H1 (cell line): ENCODE measurements around the gene MBP. TPM values are rescaled to one million over a fixed set of nuclear protein-coding genes. Genes with fewer than 3 reads are reported as not detected.

Experiments
- CTCF ChIA-PET: fragments of 300-600 bp; sonication (Branson Sonifier 250); formaldehyde crosslinking; loops from one replicate; lab custom pipeline; 2021; ENCODE audit not compliant: partially characterized antibody; lab: Charles Lee
- POLR2A ChIA-PET: fragments of 300-600 bp; sonication (Branson Sonifier 250); formaldehyde crosslinking; loops from one replicate; lab custom pipeline; 2021; ENCODE audit warnings: inconsistent platforms; ENCODE audit not compliant: partially characterized antibody; lab: Charles Lee
- DNase-seq, 2 experiments: peaks; one replicate each; pipeline versions ENCODE4 v3.0.0 to v3.0.0-alpha.2; 2010 to 2022; ENCODE audit warnings: low spot score in 2 of 2, low read depth in 1 of 2, mixed read lengths in 1 of 2
- FAIRE-seq: peaks from 2 replicates; lab custom pipeline; 2011; peaks lifted over from hg19 to GRCh38; lab: Jason Lieb, UNC
- H2AFZ ChIP-seq: 2 replicates; pipeline ENCODE4 v1.8.1; 2012; ENCODE audit warnings: low read length, inconsistent platforms
- H2AK5ac ChIP-seq: 2 replicates; pipeline ENCODE4 v1.6.1; 2013; ENCODE audit warnings: low read depth, low read length
- H2BK120ac ChIP-seq: replicated peaks from 2 replicates; pipeline ENCODE3; 2013; ENCODE audit warnings: low read depth, low read length, inconsistent platforms
- H2BK12ac ChIP-seq: 2 replicates; pipeline ENCODE4 v1.6.1; 2013; ENCODE audit warnings: low read depth, low read length
- H2BK15ac ChIP-seq: 2 replicates; pipeline ENCODE4 v1.6.1; 2013; ENCODE audit warnings: low read length
- H2BK20ac ChIP-seq: 2 replicates; pipeline ENCODE4 v1.6.1; 2013; ENCODE audit warnings: low read length
- H2BK5ac ChIP-seq: 2 replicates; pipeline ENCODE4 v1.6.1; 2013; ENCODE audit warnings: low read depth, low read length
- H3K14ac ChIP-seq: 2 replicates; pipeline ENCODE4 v1.6.1; 2013; ENCODE audit warnings: inconsistent platforms; ENCODE audit not compliant: insufficient read length
- H3K18ac ChIP-seq: 2 replicates; pipeline ENCODE4 v1.6.1; 2013; ENCODE audit warnings: low read length; ENCODE audit errors: extremely low read depth
- H3K23ac ChIP-seq: 2 replicates; pipeline ENCODE4 v1.6.1; 2013; ENCODE audit warnings: inconsistent platforms; ENCODE audit not compliant: insufficient read length
- H3K23me2 ChIP-seq: 2 replicates; pipeline ENCODE4 v1.6.1; 2013; ENCODE audit warnings: low read depth, low read length
- H3K27ac ChIP-seq: 2 replicates; pipeline ENCODE4 v1.6.1; 2011; ENCODE audit warnings: low read depth, low read length, inconsistent platforms
- H3K27me3 ChIP-seq, 4 experiments: replicated peaks in 1 of 4; 1 replicate in 1 of 4; 2 replicates in 3 of 4; pipeline versions ENCODE4 v1.6.1 to v1.8.1; 2011 to 2013; ENCODE audit warnings: low read length in 3 of 4, mild to moderate bottlenecking in 3 of 4, inconsistent platforms in 2 of 4, mixed read lengths in 2 of 4, moderate library complexity in 1 of 4; ENCODE audit not compliant: control insufficient read depth in 3 of 4, insufficient read depth in 3 of 4; ENCODE audit errors: extremely low read depth in 1 of 4
- H3K36me3 ChIP-seq, 4 experiments: 2 replicates each; pipeline versions ENCODE4 v1.6.1 to v1.8.1; 2011 to 2013; ENCODE audit warnings: mild to moderate bottlenecking in 4 of 4, low read length in 3 of 4, moderate library complexity in 2 of 4, control low read depth in 1 of 4, inconsistent platforms in 1 of 4; ENCODE audit not compliant: insufficient read depth in 4 of 4, control insufficient read depth in 2 of 4
- H3K4ac ChIP-seq: replicated peaks from 2 replicates; pipeline ENCODE3; 2013; ENCODE audit warnings: low read length, low read depth, mixed read lengths, inconsistent platforms; ENCODE audit not compliant: insufficient read length
- H3K4me1 ChIP-seq, 4 experiments: replicated peaks in 1 of 4; 1 replicate in 1 of 4; 2 replicates in 3 of 4; pipeline versions ENCODE4 v1.6.1 to v1.8.1; 2011 to 2013; ENCODE audit warnings: low read length in 3 of 4, inconsistent platforms in 2 of 4, mixed read lengths in 1 of 4; ENCODE audit not compliant: insufficient read depth in 4 of 4, control insufficient read depth in 3 of 4
- H3K4me2 ChIP-seq, 2 experiments: 2 replicates each; pipeline versions ENCODE4 v1.6.1 to v1.8.1; 2011 to 2013; ENCODE audit warnings: low read depth in 2 of 2, low read length in 2 of 2, control low read depth in 1 of 2, inconsistent platforms in 1 of 2, mild to moderate bottlenecking in 1 of 2; ENCODE audit not compliant: insufficient read depth in 1 of 2
- H3K4me3 ChIP-seq, 4 experiments: fragments of 200-600, 300-600 bp in 1 of 4; sonication (generic), shearing (Covaris generic), sonication (Bioruptor Twin) in 1 of 4; 2 replicates each; pipeline versions ENCODE4 v1.5.1 to v1.8.1; 2011 to 2016; ENCODE audit warnings: low read length in 4 of 4, low read depth in 3 of 4, control low read depth in 2 of 4, inconsistent platforms in 2 of 4, mild to moderate bottlenecking in 2 of 4, mixed read lengths in 1 of 4, moderate library complexity in 1 of 4; ENCODE audit not compliant: insufficient read depth in 2 of 4; ENCODE audit errors: extremely low read depth in 1 of 4
- H3K56ac ChIP-seq: replicated peaks from 2 replicates; pipeline ENCODE3; 2013; ENCODE audit warnings: low read depth, mild to moderate bottlenecking, mixed read lengths, low read length, inconsistent platforms; ENCODE audit not compliant: insufficient read length
- H3K79me1 ChIP-seq: 2 replicates; pipeline ENCODE4 v1.6.1; 2013; ENCODE audit warnings: low read depth, low read length, control low read depth
- H3K79me2 ChIP-seq, 2 experiments: 2 replicates each; pipeline versions ENCODE4 v1.6.1 to v1.8.1; 2012 to 2013; ENCODE audit warnings: low read length in 2 of 2, mild to moderate bottlenecking in 2 of 2, inconsistent platforms in 1 of 2; ENCODE audit not compliant: insufficient read depth in 2 of 2, control insufficient read depth in 1 of 2
- H3K9ac ChIP-seq, 4 experiments: replicated peaks in 1 of 4; 1 replicate in 1 of 4; 2 replicates in 3 of 4; pipeline versions ENCODE4 v1.6.1 to v1.8.1; 2011 to 2013; ENCODE audit warnings: low read depth in 3 of 4, low read length in 3 of 4, control low read depth in 2 of 4, mild to moderate bottlenecking in 2 of 4, moderate library complexity in 2 of 4, inconsistent platforms in 1 of 4; ENCODE audit errors: extremely low read depth in 1 of 4
- H3K9me3 ChIP-seq, 2 experiments: 2 replicates each; pipeline versions ENCODE4 v1.6.1 to v1.8.1; 2012 to 2013; ENCODE audit warnings: mild to moderate bottlenecking in 2 of 2, moderate library complexity in 2 of 2, control low read depth in 1 of 2, inconsistent platforms in 1 of 2, low read depth in 1 of 2, low read length in 1 of 2, mixed read lengths in 1 of 2; ENCODE audit not compliant: insufficient read depth in 2 of 2
- H4K20me1 ChIP-seq, 2 experiments: replicated peaks in 1 of 2; 2 replicates each; pipeline versions ENCODE3 to v1.8.1; 2011 to 2013; ENCODE audit warnings: inconsistent platforms in 2 of 2, low read length in 2 of 2, mild to moderate bottlenecking in 1 of 2; ENCODE audit not compliant: insufficient read depth in 2 of 2, control insufficient read depth in 1 of 2
- H4K5ac ChIP-seq: 2 replicates; pipeline ENCODE4 v1.6.1; 2013; ENCODE audit warnings: low read length, low read depth, mixed read lengths, inconsistent platforms; ENCODE audit not compliant: insufficient read length
- H4K8ac ChIP-seq: 2 replicates; pipeline ENCODE4 v1.8.0; 2013; ENCODE audit warnings: mild to moderate bottlenecking, moderate library complexity, low read length, inconsistent platforms; ENCODE audit not compliant: insufficient read depth; ENCODE audit errors: extremely low read depth
- H4K91ac ChIP-seq: replicated peaks from 2 replicates; pipeline ENCODE3; 2013; ENCODE audit warnings: low read length, mixed read lengths, inconsistent platforms; ENCODE audit not compliant: insufficient read length
- CHD2 ChIP-seq: IDR thresholded peaks from 2 replicates; pipeline ENCODE4 v1.6.1; 2012; ENCODE audit warnings: low read length, improper control_type of control experiment
- CREB1 ChIP-seq: IDR thresholded peaks from 2 replicates; pipeline ENCODE4 v1.6.1; 2012; ENCODE audit warnings: inconsistent platforms
- JUN ChIP-seq: IDR thresholded peaks from 2 replicates; pipeline ENCODE4 v1.6.1; 2011; ENCODE audit warnings: low read depth, mild to moderate bottlenecking, improper control_type of control experiment, low read length
- KDM5A ChIP-seq: fragments of 200-600 bp; IDR thresholded peaks from 2 replicates; pipeline ENCODE4 v1.7.1; 2012; ENCODE audit warnings: mild to moderate bottlenecking, low read length, inconsistent platforms, mixed read lengths
- NANOG ChIP-seq: IDR thresholded peaks from 2 replicates; pipeline ENCODE4 v1.6.1; 2011; ENCODE audit warnings: low read length, low read depth, mild to moderate bottlenecking, inconsistent platforms; ENCODE audit not compliant: insufficient read depth, poor library complexity, severe bottlenecking
- RAD21 ChIP-seq, 2 experiments: IDR thresholded peaks in 1 of 2; conservative IDR thresholded peaks in 1 of 2; 2 replicates each; pipeline ENCODE4 v1.6.1; 2011; ENCODE audit warnings: low read depth in 2 of 2, low read length in 2 of 2, improper control_type of control experiment in 1 of 2, inconsistent platforms in 1 of 2, mild to moderate bottlenecking in 1 of 2, moderate library complexity in 1 of 2
- RFX5 ChIP-seq: IDR thresholded peaks from 2 replicates; pipeline ENCODE4 v1.6.1; 2011; ENCODE audit warnings: low read depth, low read length, improper control_type of control experiment, borderline replicate concordance
- SAP30 ChIP-seq: fragments of 300-600 bp; sonication (generic); IDR thresholded peaks from 2 replicates; pipeline ENCODE4 v1.7.1; 2012; ENCODE audit warnings: low read length, moderate library complexity, mild to moderate bottlenecking, inconsistent platforms; ENCODE audit not compliant: insufficient read depth, insufficient replicate concordance
- SIRT6 ChIP-seq: IDR thresholded peaks from one replicate; pipeline ENCODE4 v1.7.1; 2012; ENCODE audit warnings: low read length, inconsistent platforms
- SIX5 ChIP-seq: IDR thresholded peaks from 2 replicates; pipeline ENCODE4 v1.6.1; 2011; ENCODE audit warnings: mild to moderate bottlenecking, low read depth, low read length
- TAF1 ChIP-seq: IDR thresholded peaks from 2 replicates; pipeline ENCODE4 v1.6.1; 2011; ENCODE audit warnings: mild to moderate bottlenecking, low read depth, low read length
- TCF12 ChIP-seq: IDR thresholded peaks from 2 replicates; pipeline ENCODE4 v1.6.1; 2011; ENCODE audit warnings: low read depth, mild to moderate bottlenecking, low read length
- YY1 ChIP-seq: IDR thresholded peaks from 2 replicates; pipeline ENCODE4 v1.6.1; 2011; ENCODE audit warnings: low read depth, mild to moderate bottlenecking, low read length
- WGBS, 2 experiments: shearing (Covaris generic) in 1 of 2; methylation state at CpG; one replicate each; pipeline versions ENCODE4 v1.1.6 to v1.1.7; 2013 to 2015; ENCODE audit warnings: low lambda C conversion rate in 2 of 2, mixed read lengths in 2 of 2, inconsistent platforms in 1 of 2, low coverage in 1 of 2, missing lambda C conversion rate in 1 of 2; ENCODE audit not compliant: insufficient replicate concordance in 2 of 2, insufficient coverage in 1 of 2, insufficient read length in 1 of 2; ENCODE audit errors: extremely low coverage in 1 of 2, missing lambda C conversion rate in 1 of 2; 5-methylcytosine and 5-hydroxymethylcytosine counted together
- polyA plus RNA-seq, 7 experiments: library from polyadenylated mRNA; depleted of rRNA in 3 of 7; stranded (reverse) in 5 of 7; unstranded in 2 of 7; fragments of >200 nt in 5 of 7; fragments of 200-250 nt in 2 of 7; gene quantifications; 1 replicate in 5 of 7; 2 replicates in 1 of 7; 4 replicates in 1 of 7; pipeline versions ENCODE4 v1.2.1 to v1.2.3, GENCODE V29; 2011 to 2013; ENCODE audit warnings: missing spikeins in 2 of 7, mixed read lengths in 2 of 7
- total RNA-seq: library from RNA; stranded (reverse); fragmentation: NEBNext Ultra II Directional; extraction: Animal tissue kit (Norgen Biotek cat#: 25700); gene quantifications from 2 replicates; pipeline ENCODE4 v1.2.1, GENCODE V29; 2021

Gene MBP
- total and polyA plus RNA-seq, 2 of the 8 experiments (the other 6 are each of a cell fraction or from before 2014, with no cell fraction given): 7.7 to 19.2 TPM

DNA sequence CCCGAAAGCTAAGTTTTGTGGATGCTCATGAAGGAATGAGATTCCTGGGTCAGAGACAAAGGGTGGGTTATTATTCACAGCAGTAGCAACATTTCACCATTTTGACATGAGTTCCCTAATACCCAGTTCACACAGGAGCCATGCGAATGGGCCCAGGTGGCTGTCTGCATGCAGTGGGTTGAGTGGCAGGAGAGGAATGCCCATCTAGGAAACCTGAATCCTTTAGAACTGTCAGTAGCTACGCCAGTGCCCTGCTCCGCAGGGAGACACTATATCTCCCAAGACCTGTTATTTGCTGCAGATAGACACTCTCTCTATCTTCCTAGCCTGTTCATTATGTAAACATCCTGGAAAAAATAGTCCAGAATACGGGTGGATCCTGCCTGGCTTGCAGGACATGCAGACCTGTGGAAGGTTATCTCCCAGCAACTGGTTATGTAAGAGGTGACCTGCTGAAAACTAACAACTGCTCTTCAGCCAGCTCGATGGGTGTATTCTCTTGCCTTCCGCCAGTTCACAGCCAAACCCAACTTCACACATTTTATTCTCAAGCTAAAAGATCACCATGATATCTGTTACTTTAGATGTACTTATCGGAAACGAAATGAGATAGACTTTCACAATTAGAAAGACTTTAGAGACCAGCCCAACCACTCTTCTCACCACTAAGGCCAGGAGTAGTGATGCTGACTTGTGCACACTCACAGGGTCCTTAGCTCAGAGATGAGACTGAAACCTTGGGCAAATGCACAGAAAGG, 59.1 kb downstream of the MBP start:
- Histone ChIP-seq H3K79me1 (no peaks in the 10 kb centered on the region; the same call in 1 of the 2 replicates), H2BK15ac (no peak overlapping the region), H3K27me3 (no peaks in the 10 kb centered on the region), H4K20me1 (peaks cover 0 to 4% of the 10 kb centered on the region in 2 experiments), H3K9me3 (no peaks in the 10 kb centered on the region), H3K27ac (no peak overlapping the region), H2BK12ac (no peak overlapping the region), H4K5ac (no peak overlapping the region), H3K4me1 (peaks cover 0 to 6% (median 2%) of the 10 kb centered on the region in 4 experiments; a peak in 3 of 7 replicates), H3K9ac (no peak overlapping the region), H3K4ac (no peak overlapping the region), H2BK20ac (no peak overlapping the region), H2AK5ac (no peak overlapping the region), H3K4me2 (no peak overlapping the region), H4K8ac (no peak overlapping the region), H3K36me3 (no peaks in the 10 kb centered on the region), H3K18ac (no peak overlapping the region), H4K91ac (no peak overlapping the region), H3K23ac (no peak overlapping the region), H3K56ac (no peak overlapping the region), H3K79me2 (no peaks in the 10 kb centered on the region), H2BK120ac (no peak overlapping the region), H3K23me2 (0 out of 2 replicates have a peak, but pooled peaks cover 2% of the 10 kb centered on the region), H3K4me3 (no peak overlapping the region), H2BK5ac (no peak overlapping the region), H2AFZ (no peak overlapping the region), H3K14ac (no peak overlapping the region)
- DNase-seq: no peak
- no peak for FAIRE-seq
- 90% methylated on average over 9 of the region's 9 CpGs; no CpG with 5 or more reads in 1 of the 2 experiments for WGBS, 2 experiments
- CTCF ChIA-PET: interaction anchor here (3.5 kb wide), 1 partner anchor 12 kb away, joined by 10 read pairs; no protein-coding TSS in a partner anchor
- POLR2A ChIA-PET: interaction anchor here (0.6 kb wide), 1 partner anchor 41 kb away, joined by 3 read pairs; no protein-coding TSS in a partner anchor
- TF ChIP-seq NANOG (no peak), JUN (no peak), TCF12 (no peak), YY1 (no peak), TAF1 (no peak), SAP30 (no peak), CREB1 (no peak), CHD2 (no peak), RFX5 (no peak), KDM5A (no peak), SIRT6 (no peak), RAD21 (IDR thresholded peaks at IDR 0.05 in 1 of 2, conservative IDR thresholded peaks at IDR 0.05 in 1 of 2; ENCODE audit: low read depth in 2 of 2, low read length in 2 of 2) (no peak), SIX5 (no peak)
